Measurements from ENCODE around the gene CHM.

CHM gene

GRCh38 chrX:85906399-85906798 lies 141.0 kb downstream of the CHM start:
- DNase-seq (ENCODE audit: low read depth) = no peak

DNA sequence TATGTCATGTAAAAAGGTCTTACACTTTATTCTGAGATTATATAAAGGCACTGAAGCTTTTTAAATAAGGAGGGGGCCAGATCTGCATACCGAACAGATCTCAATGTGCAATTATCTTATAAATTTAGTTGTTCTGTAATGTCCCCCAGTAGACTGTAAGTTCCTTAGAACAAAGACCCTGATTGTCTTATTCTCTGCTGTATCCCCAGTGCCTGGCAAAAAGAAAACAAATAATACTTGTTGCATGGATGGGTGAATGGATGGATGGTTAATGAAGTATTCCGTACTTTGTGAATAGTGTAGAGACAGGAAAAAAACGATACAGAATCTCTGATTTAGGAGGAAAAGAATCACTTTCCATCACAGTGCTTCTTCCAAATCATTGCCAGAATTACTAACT lies 141.5 kb downstream of the CHM start:
- no peak for DNase-seq (ENCODE audit: low read depth)

DNA sequence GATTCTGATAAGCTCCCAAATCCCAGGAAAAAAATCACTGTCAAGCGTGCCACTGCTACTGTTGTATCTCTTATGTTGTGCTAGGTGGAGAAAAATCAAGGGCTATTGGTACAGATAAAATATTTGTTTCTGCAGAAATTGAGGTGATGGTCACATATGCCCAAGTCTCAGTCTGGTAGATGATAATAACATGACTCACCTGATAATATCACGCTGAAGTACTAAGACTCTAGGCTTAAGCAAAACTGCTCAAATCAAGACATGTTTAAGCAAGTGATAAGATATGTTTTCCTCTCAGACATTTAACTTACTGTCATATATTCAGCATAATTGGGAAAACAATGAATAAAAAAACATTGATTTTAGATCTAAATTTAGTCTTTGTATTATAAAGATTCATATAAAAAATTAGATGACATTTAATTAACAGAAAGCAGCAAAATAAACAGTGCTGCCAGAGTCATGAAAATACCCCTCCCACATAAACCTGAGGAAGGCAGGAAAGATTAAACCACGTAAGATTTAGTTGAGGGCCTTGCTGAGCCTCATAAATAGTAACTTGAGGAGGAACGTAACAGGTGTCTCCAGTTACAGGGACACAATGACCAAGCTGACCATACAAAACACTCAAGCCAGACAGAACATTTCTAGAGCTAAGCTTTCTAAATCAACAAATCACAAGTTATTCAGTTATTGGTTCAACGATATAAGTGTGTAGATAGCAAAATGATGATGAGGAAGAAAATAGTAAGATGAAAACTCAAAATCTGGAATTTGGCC lies 143.5 kb downstream of the CHM start:
- no peak for DNase-seq (ENCODE audit: low read depth)

GRCh38 chrX:85897362-85898126 lies 149.8 kb downstream of the CHM start:
- DNase-seq (ENCODE audit: low read depth) = no peak

DNA sequence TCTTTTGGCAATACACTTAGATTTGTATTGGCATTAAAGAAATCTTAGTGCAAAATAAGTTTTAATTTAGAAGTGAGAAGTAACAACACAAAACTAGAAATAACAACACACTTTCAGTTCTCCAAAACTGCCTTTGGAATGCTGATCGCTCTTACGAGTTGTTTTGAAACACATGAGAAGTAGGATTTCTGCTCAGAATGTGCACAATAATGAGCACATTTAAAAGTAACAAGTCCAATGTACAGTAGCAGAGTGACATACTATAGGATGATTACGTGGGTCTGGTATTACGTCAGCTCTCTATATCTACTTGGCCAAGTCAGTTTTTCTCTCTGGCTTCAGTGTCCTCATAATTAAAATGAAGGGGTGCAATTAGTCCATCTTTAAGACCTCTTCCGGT lies 164.8 kb downstream of the CHM start:
- no peak for DNase-seq (ENCODE audit: low read depth)

DNA sequence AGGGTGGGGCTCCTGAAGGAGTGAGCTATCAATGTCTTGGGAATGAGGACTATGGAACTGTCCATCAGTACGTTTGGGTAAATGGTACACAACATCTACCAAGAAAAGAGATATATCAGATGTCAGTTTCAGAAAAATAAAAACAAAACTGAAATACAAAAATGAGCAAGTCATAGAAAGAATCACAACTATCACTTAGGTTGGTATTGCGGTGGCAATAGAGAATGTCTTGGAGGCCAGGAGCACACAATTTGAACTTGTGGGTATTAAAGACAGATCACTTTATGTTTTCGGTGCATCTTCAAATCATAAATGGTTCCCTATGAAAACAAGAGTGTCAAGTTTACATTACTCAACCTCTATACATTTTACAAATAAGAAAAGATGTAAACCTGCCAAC lies 176.8 kb downstream of the CHM start:
- DNase-seq (ENCODE audit: low read depth) = no peak

- no peak for DNase-seq (ENCODE audit: low read depth)
Observed at GRCh38 chrX:85865324-85865723, 182.0 kb downstream of the CHM start.

DNA sequence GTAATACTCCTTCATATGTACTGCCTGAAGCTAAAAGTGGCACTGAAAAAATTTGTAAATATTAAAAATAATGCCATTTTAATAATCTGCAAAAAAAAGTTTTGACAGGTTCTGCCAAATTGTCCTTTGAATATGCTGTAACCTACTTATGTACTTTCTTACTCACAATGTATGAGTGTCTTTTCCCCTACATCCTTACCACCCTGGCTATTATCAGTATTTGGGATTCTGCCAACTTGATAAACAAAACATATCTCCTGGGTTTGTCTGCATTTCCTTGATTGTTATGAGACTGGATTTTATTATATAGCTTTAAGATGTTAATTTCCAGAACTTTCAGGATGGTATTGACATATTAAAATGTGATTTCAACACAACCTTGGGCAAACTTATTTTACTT lies 187.9 kb downstream of the CHM start:
- DNase-seq (ENCODE audit: low read depth) = no peak

- DNase-seq (ENCODE audit: low read depth) = no peak
Observed at GRCh38 chrX:85851418-85851817, 195.9 kb downstream of the CHM start.

DNA sequence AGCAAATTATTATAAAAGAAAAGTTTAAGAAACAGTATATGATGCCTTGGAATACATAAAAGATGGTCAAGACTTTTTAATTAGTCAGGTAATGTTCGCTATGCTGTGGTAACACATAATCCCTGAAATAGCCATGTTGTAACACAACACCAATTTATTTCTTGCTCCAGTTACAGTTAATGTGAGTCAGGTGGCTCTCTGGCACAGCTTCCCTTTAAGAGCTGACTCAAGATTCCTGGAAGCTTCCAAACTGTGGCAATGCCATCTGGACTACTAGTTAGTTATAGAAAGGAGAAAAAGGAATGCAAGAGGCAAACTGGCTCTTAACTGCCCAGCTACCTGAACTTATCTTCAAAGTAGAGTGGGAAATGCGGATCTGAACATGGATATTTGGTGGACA lies 210.5 kb downstream of the CHM start:
- DNase-seq (ENCODE audit: low read depth) = peak; percentile 15

DNA sequence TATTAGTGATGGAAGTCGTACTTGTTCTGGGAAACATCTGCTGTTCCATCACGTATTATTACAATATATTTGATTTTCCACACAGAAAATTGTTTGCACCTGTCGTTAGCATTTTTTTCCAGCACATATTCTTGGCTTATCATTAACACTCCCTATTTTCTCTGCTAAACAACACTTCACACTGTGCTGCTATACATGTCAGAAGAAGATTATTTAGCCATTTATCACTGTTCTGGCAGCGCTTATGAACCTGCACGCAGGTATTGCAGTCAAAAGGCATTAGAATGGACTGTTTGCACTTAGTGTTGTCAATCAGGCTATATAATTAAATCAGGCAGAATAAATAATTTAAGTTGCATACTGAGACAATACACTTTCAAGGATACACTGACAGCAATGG lies 218.6 kb downstream of the CHM start:
- no peak for DNase-seq (ENCODE audit: low read depth)

- DNase-seq (ENCODE audit: low read depth) = no peak
Observed at GRCh38 chrX:85815203-85815751, 232.1 kb downstream of the CHM start.

Data from GM04503 (cell line).